ENCODE measurements around the gene TMEM44.
"Not testable (repeated sequence)": the region's sequence is repeated elsewhere in the genome, so short reads cannot be mapped to it uniquely, and the experiment has no call there.

TMEM44 gene

DNA sequence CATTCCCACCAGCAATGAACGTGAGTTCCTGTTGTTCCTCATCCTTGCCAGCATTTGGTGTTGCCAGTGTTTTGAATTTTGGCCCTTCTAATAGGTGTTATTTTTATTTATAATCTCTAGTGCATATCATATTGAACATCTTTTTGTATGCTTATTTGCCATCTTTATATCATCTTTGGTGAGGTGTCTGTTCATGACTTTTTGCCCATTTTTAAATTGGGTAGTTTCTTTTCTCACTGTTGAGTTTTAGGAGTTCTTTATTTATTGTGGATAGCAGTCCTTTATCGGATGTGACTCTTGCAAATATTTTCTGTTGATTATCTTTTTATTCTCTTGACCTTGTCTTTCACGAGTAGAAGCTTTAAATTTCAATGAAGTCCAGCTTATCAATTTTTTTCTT lies 86.2 kb downstream of the TMEM44 start:
- DNase-seq (ENCODE audit: insufficient read length): no peak
- no peak for FAIRE-seq
- TF ChIP-seq POLR2AphosphoS5 (IDR thresholded peaks at IDR 0.05; ENCODE audit: low read depth, low read length) (no peak), TAF1 (IDR thresholded peaks at IDR 0.05; ENCODE audit: borderline replicate concordance, low read depth, low read length) (no peak), POLR2A (IDR thresholded peaks at IDR 0.05; ENCODE audit: low read depth, low read length) (no peak)

DNA sequence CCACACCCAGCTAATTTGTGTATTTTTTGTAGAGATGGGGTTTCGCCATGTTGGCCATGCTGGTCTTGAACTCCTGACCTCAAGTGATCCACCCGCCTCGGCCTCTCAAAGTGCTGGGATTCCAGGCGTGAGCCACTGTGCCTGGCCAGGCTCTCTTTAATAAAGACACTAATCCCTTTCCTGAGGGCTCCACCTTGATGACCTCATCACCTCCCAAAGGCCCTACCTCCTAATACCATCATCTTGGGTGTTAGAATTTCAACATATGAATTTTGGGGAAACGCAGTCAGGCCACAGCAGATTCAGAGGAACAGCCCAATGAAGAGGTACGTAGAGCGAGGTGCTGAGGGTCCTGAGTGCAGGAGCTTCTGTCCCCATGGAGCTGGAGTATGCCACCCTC lies 87.7 kb downstream of the TMEM44 start:
- FAIRE-seq; DNase-seq (ENCODE audit: insufficient read length): not testable (repeated sequence)

DNA sequence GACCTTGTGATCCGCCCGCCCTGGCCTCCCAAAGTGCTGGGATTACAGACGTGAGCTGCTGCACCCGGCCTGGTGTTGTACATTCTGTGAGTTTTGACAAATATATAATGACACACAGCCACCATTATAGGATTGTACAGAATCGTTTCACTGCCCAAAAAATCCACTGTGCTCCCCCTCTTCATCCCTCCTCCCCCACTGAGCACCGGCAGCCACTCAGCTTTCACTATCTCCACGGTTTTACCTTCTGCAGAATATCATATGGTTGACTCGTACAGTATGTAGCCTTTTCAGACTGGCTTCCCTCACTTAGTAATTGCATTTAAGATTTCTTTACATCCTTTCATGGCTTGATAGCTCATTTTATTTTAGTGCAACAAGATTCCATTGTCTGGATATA lies 89.7 kb downstream of the TMEM44 start:
- no peak for TF ChIP-seq POLR2AphosphoS5 (IDR thresholded peaks at IDR 0.05; ENCODE audit: low read depth, low read length)
- TF ChIP-seq POLR2A (IDR thresholded peaks at IDR 0.05; ENCODE audit: low read depth, low read length): no peak
- no peak for TF ChIP-seq TAF1 (IDR thresholded peaks at IDR 0.05; ENCODE audit: borderline replicate concordance, low read depth, low read length)
- FAIRE-seq (no peak), DNase-seq (ENCODE audit: insufficient read length) (no peak)

- DNase-seq (ENCODE audit: insufficient read length): peak; percentile 20
- FAIRE-seq: no peak
- TF ChIP-seq TAF1 (IDR thresholded peaks at IDR 0.05; ENCODE audit: borderline replicate concordance, low read depth, low read length) (no peak), POLR2AphosphoS5 (IDR thresholded peaks at IDR 0.05; ENCODE audit: low read depth, low read length) (no peak)
These were observed 91.7 kb downstream of the TMEM44 start for GRCh38 chr3:194541483-194541882.

DNA sequence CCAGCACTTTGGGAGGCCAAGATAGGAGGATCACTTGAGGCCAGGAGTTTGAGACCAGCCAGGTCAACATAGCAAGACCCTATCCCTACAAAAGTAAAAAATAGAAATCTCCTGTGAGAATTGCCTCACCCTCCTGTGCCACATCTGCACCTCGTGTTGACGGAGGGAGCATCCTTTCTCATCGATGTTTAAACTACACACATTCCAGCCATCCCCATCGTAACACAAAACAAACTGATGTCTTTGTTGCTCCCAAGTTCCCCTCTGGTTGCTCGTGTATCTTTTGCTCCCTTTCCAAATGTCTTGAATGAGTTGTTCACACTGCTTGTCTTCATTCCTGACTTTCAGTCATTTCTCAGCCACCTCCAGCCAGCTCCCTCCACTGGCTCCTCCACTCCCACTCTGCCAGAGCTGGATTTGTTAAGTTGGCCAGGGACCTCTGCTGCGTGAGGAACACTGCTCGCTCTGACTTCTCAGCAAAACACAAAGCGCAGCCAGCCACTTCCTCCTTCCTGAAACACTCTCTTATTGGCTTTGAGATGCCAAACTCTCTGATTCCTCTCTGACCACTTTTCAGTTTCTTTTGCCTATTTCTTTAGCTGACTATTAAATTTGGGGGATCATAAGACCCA lies 92.8 kb downstream of the TMEM44 start:
- no peak for FAIRE-seq

DNA sequence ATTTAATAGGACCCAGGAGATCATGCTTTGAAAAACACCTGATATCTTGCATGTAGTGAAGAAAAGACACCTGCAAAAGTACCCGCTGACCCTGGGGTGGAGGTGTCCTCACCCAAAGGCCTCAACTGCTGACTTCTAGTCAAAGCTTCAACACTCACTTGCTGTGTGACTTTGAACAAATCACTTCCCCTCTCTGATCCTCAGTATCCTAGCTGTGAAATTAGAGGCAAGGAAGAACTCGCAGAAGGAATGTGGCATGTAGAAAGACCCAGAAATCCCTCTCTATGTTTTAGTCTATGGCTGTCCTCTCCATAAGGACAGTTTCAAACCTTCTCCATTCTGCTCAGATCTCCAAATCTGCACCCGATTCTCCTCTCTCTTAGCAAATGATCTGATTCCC lies 93.7 kb downstream of the TMEM44 start:
- TF ChIP-seq TAF1 (IDR thresholded peaks at IDR 0.05; ENCODE audit: borderline replicate concordance, low read depth, low read length) (no peak), POLR2AphosphoS5 (IDR thresholded peaks at IDR 0.05; ENCODE audit: low read depth, low read length) (no peak), POLR2A (IDR thresholded peaks at IDR 0.05; ENCODE audit: low read depth, low read length) (no peak)
- DNase-seq (ENCODE audit: insufficient read length) (no peak), FAIRE-seq (no peak)

More for the DNA sequence above, 92.8 kb downstream of the TMEM44 start:
- TF ChIP-seq POLR2A (IDR thresholded peaks at IDR 0.05; ENCODE audit: low read depth, low read length) (no peak), TAF1 (IDR thresholded peaks at IDR 0.05; ENCODE audit: borderline replicate concordance, low read depth, low read length) (no peak), POLR2AphosphoS5 (IDR thresholded peaks at IDR 0.05; ENCODE audit: low read depth, low read length) (no peak)
- no peak for DNase-seq (ENCODE audit: insufficient read length)

- TF ChIP-seq POLR2A (IDR thresholded peaks at IDR 0.05; ENCODE audit: low read depth, low read length): no peak
- no peak for TF ChIP-seq TAF1 (IDR thresholded peaks at IDR 0.05; ENCODE audit: borderline replicate concordance, low read depth, low read length)
- no peak for TF ChIP-seq POLR2AphosphoS5 (IDR thresholded peaks at IDR 0.05; ENCODE audit: low read depth, low read length)
- no peak for FAIRE-seq
- DNase-seq (ENCODE audit: insufficient read length): no peak
These were observed 95.4 kb downstream of the TMEM44 start for GRCh38 chr3:194537732-194538247.

Data from GM12892 (cell line).